Measurements from ENCODE around the gene EPHB2.
"Not testable (repeated sequence)": the region's sequence is repeated elsewhere in the genome, so short reads cannot be mapped to it uniquely, and the experiment has no call there.

The EPHB2 gene

GRCh38 chr1:22843441-22844183 is 133.0 kb downstream of the EPHB2 start:
- DNase-seq: not testable (repeated sequence)

- DNase-seq: no peak
These were observed 134.0 kb downstream of the EPHB2 start for GRCh38 chr1:22844621-22845020.

DNA sequence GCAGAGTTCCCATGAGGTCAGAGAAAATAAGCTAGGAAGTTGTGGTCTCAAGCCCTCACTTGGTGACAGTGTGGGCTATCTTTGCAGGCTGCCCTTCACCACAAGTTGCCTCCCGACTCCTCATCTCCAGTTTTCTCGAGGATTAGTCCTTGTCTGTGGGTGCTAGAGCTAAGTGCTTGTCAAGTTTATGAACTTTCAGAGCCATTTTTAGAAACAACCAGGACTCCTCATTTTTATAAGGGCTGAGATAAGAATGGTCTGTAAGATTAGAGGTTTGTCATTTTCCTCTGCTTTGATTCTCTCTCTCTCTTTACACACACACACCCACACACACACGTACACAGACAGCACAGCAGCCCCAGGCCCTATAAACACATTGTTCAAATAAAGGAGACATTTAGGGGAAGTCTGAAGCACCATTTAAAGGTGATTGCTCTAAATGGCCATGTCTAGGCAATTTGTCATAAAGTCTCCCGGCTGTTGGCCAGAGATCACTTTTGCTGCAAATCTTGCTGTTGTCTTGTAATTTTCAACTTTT is 134.8 kb downstream of the EPHB2 start:
- DNase-seq: no peak

DNA sequence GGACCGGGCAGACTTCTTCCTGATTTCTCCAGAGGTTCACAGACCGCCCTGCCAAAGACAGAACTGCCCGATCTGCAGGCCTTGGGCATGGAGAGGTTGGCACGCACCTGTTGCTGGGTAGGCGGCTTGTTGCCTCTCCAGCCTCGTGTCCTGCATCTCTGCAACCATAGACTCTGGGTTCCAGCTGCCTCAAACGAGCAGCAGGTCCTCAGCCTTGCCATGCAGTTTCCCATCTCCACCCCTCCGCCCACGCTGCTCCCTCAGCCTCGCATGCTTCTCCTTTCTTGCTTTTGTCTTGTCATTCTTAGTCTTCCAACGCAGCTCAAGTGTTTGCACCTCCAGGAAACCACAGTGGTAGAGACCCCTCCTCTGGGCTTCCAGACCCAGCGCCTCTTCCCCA is 135.8 kb downstream of the EPHB2 start:
- DNase-seq: no peak

DNA sequence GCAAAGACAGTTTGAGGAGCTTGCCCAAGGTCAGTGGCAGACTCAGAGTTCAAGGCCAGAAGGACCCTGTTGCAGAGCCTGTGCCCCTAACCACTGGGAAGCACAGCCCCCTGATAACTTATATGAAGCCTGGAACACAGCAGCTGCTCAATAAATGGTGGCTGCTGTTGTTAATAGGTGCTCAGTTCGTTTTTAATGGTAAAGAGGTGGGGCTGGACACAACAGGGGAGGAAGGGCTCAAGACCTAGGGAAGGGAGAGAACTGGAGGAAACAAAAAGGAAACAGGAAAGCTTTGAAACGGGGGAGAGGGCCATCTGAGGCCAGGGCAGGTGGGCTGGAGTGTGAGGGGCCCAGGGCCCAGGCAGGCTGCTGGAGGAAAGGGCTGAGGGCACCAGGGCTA is 136.6 kb downstream of the EPHB2 start:
- no peak for DNase-seq

DNA sequence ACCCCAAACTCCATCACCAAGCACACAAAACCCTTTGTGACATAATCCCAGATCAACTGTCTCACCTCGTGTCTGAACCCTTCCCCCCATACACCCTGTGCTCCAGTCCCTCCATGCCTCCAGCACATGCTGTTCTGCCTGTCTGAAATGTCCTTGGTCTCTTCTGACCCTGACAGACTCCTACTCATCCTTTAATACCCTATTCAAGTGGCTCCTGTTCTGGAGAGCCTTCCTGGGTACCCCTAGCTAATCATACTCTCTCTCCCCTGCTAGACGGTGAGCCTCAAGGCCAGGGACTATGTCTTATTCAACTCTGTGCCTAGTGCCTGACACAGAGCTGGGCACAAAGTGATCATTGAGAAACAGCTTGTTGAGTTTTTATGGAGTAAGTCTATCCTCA is 137.1 kb downstream of the EPHB2 start:
- DNase-seq: no peak

GRCh38 chr1:22848405-22848804 is 137.8 kb downstream of the EPHB2 start:
- DNase-seq: no peak

DNA sequence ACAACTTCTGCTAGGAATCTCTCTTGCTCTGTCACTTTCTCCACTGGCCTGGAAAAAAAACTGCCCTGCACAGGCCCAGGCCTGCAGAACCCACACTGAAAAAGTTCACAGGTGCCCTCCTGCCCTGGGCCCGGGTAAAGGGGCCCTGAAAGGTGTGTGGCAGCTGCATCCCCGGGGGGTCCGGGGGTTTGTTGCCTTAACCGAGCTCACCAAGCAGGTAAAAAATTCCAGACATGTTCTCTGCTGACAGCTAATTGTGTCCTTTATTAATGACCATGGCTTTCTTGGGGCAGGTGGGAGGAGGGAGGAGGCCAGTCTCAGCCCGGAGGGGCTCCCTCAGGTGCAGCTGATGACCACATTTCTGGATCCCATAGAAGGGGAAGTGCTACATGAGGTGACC is 139.1 kb downstream of the EPHB2 start:
- no peak for DNase-seq

DNA sequence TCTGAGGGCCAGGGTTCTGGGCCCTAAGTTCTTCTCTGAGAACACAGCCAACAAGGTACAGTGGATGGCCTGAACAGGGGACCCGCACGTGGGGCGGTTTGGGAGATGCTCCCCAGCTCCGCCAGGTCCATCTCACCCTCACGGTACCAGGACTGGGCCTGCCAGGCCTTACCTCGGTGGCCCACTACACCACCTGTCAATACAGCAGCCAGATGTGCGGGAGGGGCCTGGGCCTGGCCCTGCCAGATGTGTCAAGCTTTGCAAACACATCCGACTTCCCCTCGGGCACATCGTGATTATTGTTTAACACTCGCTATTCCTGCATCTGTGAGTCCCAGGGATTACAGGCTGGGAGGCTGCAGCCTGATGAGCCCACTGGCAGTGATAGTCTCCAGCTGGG is 139.6 kb downstream of the EPHB2 start:
- DNase-seq: no peak

GRCh38 chr1:22850681-22851080 is 140.0 kb downstream of the EPHB2 start:
- no peak for DNase-seq

DNA sequence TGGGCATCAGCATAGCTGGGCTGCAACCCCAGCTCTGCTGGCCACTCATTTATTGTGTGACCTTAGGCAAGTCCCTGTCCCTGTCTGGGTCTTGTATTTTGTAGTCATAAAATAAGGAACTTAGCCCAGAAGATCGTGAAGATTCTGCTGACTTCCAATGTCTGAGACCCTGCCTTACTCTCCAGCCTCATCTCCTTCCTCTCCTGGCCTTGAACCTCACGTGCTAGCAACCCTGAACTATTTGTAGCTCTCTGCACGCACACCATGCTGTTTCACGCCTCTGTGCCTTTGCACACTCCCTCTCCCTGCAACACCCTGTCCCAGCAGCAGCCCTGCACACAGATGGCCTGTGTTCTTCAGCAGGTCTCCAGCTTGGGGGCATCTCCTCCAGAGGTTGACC is 140.9 kb downstream of the EPHB2 start:
- DNase-seq: no peak

- DNase-seq: no peak
These were observed 141.6 kb downstream of the EPHB2 start for GRCh38 chr1:22852144-22852655.

DNA sequence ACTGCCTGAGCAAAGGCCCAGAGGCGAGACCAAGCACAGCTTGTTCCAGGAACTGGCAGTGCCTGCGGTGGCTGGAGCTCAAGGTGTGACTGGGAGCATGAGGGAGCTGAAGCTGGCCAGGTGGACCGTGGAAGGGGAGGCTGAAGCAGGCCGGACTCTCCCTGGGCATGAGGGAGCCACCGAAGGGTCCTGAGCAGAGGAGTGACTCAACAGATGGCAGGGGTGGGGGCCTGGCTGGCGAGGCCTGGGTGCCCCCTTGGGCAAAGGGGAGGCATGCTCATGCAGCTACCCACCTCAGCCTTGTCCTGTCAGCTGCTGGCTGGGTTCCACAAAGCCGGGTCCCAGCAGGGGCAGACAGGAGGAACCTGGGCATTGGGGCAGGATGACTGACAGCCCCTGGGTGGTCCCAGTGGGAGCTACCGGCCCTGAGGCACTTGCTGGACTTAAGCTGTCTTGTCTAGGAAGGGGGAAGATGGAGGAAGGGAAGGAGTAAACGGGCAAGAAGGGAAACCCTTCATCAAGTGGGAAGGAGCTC is 143.1 kb downstream of the EPHB2 start:
- no peak for DNase-seq

- DNase-seq: no peak
These were observed 144.3 kb downstream of the EPHB2 start for GRCh38 chr1:22854688-22855565.

DNA sequence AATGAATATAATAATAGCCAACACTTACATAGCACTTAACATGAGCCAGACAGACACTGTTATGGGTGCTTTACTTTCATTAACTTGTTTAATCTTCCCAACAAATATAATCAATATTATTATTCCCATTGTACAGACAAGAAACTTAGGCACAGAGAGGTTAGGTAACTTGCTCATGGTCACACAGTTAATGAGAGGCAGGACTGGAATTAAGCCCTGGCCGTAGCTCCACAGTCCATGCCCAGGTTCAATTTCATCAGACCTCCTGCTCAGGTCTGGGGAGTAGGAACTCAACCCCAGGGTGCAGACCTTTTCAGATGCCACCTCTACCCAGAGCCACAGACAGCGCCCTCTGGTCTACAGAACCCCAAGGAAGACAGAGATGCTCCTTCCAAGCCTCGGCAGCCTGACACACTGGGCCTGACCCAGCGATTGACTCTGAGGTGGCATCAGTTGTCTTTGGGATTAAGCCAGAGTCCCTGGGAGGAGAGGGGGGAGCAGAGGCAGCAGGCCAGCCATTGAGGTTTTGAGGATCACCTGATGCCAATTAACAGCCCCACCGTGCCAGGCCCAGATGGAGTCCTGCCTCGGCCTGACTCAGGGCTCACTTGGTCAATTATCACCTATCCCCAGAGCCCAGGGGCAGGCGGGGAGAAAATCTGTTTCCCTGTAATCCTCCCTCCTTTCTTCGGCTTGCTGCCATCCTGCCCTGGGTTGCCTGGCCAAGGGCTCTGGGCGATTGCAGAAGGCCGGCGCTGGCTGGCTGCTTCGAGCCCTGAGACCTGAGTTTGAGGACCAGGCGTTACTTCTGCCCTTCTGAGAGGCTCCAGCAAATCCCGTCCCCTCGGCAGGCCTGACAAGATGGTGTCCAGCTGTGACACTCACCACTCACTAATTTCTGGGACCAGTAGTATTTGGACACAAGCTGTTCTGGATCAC is 145.3 kb downstream of the EPHB2 start:
- DNase-seq: no peak

- DNase-seq: no peak
These were observed 147.0 kb downstream of the EPHB2 start for GRCh38 chr1:22857661-22858060.

DNA sequence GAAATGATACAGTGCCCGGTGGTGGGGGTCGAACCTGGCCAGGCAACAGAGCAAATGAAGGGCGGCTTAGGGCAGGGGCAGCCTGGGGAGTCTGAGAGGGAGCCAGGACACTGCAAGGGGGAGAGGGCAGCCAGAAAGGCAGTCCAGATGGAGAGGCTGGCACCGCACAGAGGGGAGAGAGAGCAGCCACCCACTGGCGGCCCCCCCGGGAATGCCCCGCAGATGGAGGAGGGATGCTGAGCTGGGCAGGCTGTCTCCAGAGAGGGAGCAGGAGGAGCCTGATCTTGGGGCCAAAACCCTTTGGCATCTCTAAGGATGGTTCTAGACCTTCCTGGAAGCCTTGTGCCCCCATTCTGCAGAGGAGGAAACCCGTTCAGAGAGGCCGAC is 149.8 kb downstream of the EPHB2 start:
- DNase-seq: no peak

GRCh38 chr1:22860883-22861385 is 150.3 kb downstream of the EPHB2 start:
- DNase-seq: no peak

DNA sequence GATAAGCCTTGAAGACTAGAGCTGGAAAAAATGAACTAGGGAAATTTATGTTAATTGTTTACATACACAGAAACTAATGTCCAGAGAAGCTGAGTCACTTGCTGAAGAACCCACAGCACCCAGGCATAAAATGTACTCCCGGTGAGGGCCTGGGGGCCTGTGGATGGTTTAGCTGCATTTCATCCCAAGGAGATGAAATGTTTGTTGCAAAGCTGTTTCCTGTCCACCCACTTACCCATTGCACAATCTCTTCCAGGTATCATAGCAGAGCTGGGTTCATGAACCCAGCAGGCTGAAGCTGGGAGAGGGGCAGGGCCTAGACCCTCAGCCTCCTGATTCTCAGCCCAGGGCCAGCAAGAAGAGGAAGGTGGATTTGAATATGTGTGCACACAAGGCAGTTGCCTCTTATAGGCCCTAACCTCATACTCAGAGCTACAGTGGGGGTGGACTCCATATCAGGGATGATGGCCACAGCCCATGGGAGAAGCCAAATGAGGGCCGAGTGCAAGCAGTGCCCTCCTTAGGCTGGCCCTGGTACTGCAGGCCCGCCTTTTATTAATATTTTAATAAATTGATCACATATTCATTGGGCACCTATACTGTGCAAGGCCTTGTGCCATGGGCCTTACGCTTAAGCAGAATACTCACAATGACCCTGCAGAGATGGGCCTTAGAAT is 151.3 kb downstream of the EPHB2 start:
- no peak for DNase-seq

DNA sequence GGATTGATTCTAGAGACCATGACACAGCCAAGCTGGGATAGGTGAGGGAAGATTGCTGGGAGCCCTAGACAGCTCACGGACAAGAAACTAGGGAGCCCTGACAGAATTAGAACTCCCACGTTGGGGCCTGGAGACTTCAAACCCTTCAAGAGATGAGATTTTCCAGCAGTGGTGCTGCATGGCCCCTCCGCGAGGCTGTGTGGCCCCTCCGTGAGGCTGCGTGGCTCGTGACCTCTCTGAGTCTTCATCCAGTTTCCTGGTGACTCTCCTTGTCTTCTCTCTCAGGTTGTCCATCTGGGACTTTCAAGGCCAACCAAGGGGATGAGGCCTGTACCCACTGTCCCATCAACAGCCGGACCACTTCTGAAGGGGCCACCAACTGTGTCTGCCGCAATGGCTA is 152.1 kb downstream of the EPHB2 start:
- DNase-seq: no peak

DNA sequence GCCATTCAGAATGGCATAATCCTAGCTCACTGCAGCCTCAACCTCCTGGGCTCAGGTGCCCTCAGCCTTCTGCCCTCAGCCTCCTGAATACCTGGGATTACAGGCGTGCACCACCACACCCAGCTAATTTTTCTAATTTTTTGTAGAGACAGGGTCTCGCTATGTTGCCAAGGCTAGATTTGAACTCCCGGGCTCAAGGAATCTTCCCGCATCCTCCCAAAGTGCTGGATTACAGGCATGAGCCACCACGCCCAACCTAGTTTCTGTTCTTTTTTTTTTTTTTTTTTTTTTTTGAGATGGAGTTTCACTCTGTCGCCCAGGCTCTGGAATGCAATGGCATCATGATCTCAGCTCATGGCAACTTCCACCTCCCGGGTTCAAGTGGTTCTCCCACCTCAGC is 153.1 kb downstream of the EPHB2 start:
- DNase-seq: no peak

DNA sequence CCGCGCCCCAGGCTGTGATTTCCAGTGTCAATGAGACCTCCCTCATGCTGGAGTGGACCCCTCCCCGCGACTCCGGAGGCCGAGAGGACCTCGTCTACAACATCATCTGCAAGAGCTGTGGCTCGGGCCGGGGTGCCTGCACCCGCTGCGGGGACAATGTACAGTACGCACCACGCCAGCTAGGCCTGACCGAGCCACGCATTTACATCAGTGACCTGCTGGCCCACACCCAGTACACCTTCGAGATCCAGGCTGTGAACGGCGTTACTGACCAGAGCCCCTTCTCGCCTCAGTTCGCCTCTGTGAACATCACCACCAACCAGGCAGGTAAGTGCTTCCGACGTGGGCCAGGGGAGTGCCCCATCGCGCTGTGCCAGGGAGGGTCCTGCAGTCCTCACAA is 154.2 kb downstream of the EPHB2 start:
- no peak for DNase-seq

All from stimulated activated naive CD4-positive, alpha-beta T cell treated with Interleukin-2 at 50 U/mL for 16 hours (primary cell).